A549 (cell line): Measurements from ENCODE around the gene HS6ST3.
"Not testable (repeated sequence)": the region's sequence is repeated elsewhere in the genome, so short reads cannot be mapped to it uniquely, and the experiment has no call there.

Experiments used
- CEBPB ChIP-seq, 2 experiments: fragments of >200 bp in 1 of 2; sonication (Bioruptor Twin) in 1 of 2; formaldehyde crosslinking in 1 of 2; IDR thresholded peaks; 2 replicates each; pipeline ENCODE4 v1.6.1; 2012 to 2016
- CHD2 ChIP-seq: fragments of 150-350 bp; IDR thresholded peaks from 2 replicates; pipeline ENCODE4 v1.6.1; 2014; ENCODE audit warnings: low read length; ENCODE audit not compliant: partially characterized antibody
- CTCF ChIP-seq: fragments of >200 bp; sonication (Bioruptor Twin); formaldehyde crosslinking; IDR thresholded peaks from 3 replicates; pipeline ENCODE4 v1.5.1; 2016
- EP300 ChIP-seq, 2 experiments: fragments of >200 bp; sonication (Bioruptor Twin); formaldehyde crosslinking; IDR thresholded peaks; 2 replicates in 1 of 2; 3 replicates in 1 of 2; pipeline ENCODE4 v1.6.1; 2016 to 2017
- POLR2A ChIP-seq: IDR thresholded peaks from 2 replicates; pipeline ENCODE4 v1.6.1; 2012; ENCODE audit warnings: mild to moderate bottlenecking, low read length
- RFX5 ChIP-seq: fragments of 450-650 bp; IDR thresholded peaks from 2 replicates; pipeline ENCODE4 v1.7.1; 2014; ENCODE audit warnings: antibody characterized with exemption, mild to moderate bottlenecking, moderate library complexity
- SMC3 ChIP-seq: fragments of >200 bp; sonication (Bioruptor Twin); formaldehyde crosslinking; IDR thresholded peaks from 3 replicates; pipeline ENCODE4 v1.6.1; 2018; ENCODE audit warnings: inconsistent platforms
- ZSCAN20 ChIP-seq: fragments of 250-450 bp; sonication (Bioruptor Pico); IDR thresholded peaks from 2 replicates; pipeline ENCODE4 v1.8.0; 2022; ENCODE audit warnings: mild to moderate bottlenecking, moderate library complexity

GRCh38 chr13:96051491-96051890 lies 38.4 kb upstream of the HS6ST3 start:
- TF ChIP-seq CEBPB (IDR thresholded peaks at IDR 0.05); ZSCAN20; CTCF; EP300 (IDR thresholded peaks at IDR 0.05); POLR2A; RFX5; CHD2; SMC3: not testable (repeated sequence)
